PC-3 (cell line): ENCODE results near the gene RIMBP2.

ENCODE experiments used
- EZH2 ChIP-seq: fragments of 300-600 bp; sonication (generic); IDR thresholded peaks from one replicate; pipeline ENCODE4 v1.6.1; 2017; ENCODE audit warnings: antibody characterized with exemption, mild to moderate bottlenecking, low read length; ENCODE audit not compliant: unreplicated experiment
- EZH2phosphoT487 ChIP-seq: fragments of 300-600 bp; sonication (generic); IDR thresholded peaks from 2 replicates; pipeline ENCODE4 v1.6.1; 2018; ENCODE audit warnings: mild to moderate bottlenecking, antibody characterized with exemption, low read length, borderline replicate concordance
- TF ChIP-seq, protein P1 (sequence below): fragments of 300-600 bp; sonication (generic); conservative IDR thresholded peaks from 2 replicates; pipeline ENCODE4 v1.5.1; 2017; ENCODE audit warnings: antibody characterized with exemption, low read depth, mild to moderate bottlenecking, low read length

DNA sequence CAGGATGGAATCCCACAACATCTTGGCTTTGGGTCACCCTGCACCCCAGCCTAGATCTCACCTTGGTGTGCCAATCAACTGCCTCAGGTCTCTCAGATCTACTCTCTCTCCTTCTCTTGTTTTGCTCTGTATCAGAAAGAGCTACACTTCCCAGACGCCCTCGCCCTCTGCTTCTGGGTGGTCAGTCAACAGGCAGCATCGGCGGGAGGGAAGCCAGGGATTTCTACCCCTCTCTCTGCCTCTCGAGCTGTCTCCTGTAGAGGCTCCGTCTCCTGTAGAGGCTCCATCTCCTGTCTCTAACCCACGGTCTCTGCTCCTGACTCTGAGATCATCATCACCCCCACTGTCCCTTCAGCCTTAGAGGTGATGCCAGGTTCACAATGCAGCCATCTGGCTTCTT lies 226.8 kb downstream of the RIMBP2 start:
- TF ChIP-seq, protein P1, sequence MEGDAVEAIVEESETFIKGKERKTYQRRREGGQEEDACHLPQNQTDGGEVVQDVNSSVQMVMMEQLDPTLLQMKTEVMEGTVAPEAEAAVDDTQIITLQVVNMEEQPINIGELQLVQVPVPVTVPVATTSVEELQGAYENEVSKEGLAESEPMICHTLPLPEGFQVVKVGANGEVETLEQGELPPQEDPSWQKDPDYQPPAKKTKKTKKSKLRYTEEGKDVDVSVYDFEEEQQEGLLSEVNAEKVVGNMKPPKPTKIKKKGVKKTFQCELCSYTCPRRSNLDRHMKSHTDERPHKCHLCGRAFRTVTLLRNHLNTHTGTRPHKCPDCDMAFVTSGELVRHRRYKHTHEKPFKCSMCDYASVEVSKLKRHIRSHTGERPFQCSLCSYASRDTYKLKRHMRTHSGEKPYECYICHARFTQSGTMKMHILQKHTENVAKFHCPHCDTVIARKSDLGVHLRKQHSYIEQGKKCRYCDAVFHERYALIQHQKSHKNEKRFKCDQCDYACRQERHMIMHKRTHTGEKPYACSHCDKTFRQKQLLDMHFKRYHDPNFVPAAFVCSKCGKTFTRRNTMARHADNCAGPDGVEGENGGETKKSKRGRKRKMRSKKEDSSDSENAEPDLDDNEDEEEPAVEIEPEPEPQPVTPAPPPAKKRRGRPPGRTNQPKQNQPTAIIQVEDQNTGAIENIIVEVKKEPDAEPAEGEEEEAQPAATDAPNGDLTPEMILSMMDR = no peak
- TF ChIP-seq EZH2 (no peak), EZH2phosphoT487 (no peak)
